ENCODE data around the gene PCDHGA6.
A peak's percentile ranks its signal among the peaks of the same experiment; 100 is the strongest.

Gene PCDHGA6

GRCh38 chr5:141420855-141421488 lies 47.3 kb downstream of the PCDHGA6 start, which contains the start of gene PCDHGA11:
TSS of gene PCDHGA11 (plus strand) at chr5:141421051. CDS start at chr5:141421228, 177 bp downstream.
- H3K36me3 ChIP-seq (ENCODE audit: control insufficient read depth in 2 of 2, insufficient read depth in 1 of 2, low read length in 2 of 2), result no peaks in the 10 kb centered on the region
- no peaks in the 10 kb centered on the region; the same call in 1 of the 2 replicates for H3K9me3 ChIP-seq (ENCODE audit: control insufficient read depth, insufficient read depth, low read depth, low read length)
- no peaks in the 10 kb centered on the region for H3K4me1 ChIP-seq (ENCODE audit: control insufficient read depth, insufficient read depth, low read length)
- H3K4me3 ChIP-seq (ENCODE audit: low read depth, low read length), result peak within 1 kb of the TSS; percentile 67
- POLR2A ChIA-PET, result interaction anchor here (0.9 to 1.5 kb wide), 3 partner anchors 101 to 104 kb away, joined by 3 to 6 read pairs (median 4); partner anchors contain the start of gene TAF7
- H3K27ac ChIP-seq (ENCODE audit: extremely low read depth, low read depth, low read length), result no peak within 1 kb of the TSS
- CTCF ChIA-PET, result interaction anchor here (0.6 to 7.0 kb wide), 65 partner anchors 9 to 335 kb away, joined by 3 to 160 read pairs (median 5); partner anchors contain the start of genes DIAPH1, PCDHB11, PCDHB14 and PCDHB15
- TF ChIP-seq KLF17 (tag by site-specific recombination; IDR thresholded peaks at IDR 0.05) (no peak), ZNF174 (tag by site-specific recombination; IDR thresholded peaks at IDR 0.05) (no peak), ZSCAN16 (tag by site-specific recombination; IDR thresholded peaks at IDR 0.05) (no peak), ZBTB26 (tag by site-specific recombination; optimal IDR thresholded peaks at IDR 0.05) (peak; percentile 24), ZNF670 (tag by site-specific recombination; IDR thresholded peaks at IDR 0.05; ENCODE audit: low read depth) (no peak), PRDM10 (tag by site-specific recombination; IDR thresholded peaks at IDR 0.05) (no peak), SP7 (tag by site-specific recombination; IDR thresholded peaks at IDR 0.05) (0 out of 2 replicates have a peak, but pooled peaks have one; percentile 28), ZNF16 (tag by site-specific recombination; IDR thresholded peaks at IDR 0.05; ENCODE audit: low read depth) (no peak), ZNF19 (tag by site-specific recombination; IDR thresholded peaks at IDR 0.05; ENCODE audit: low read depth) (no peak), ZNF596 (tag by site-specific recombination; IDR thresholded peaks at IDR 0.05) (no peak), ZNF324 (tag by site-specific recombination; IDR thresholded peaks at IDR 0.05) (no peak; the same call in 1 of the 2 replicates), HOXA7 (CRISPR knock-in tag; IDR thresholded peaks at IDR 0.05; ENCODE audit: borderline replicate concordance) (no peak), ZNF513 (tag by site-specific recombination; IDR thresholded peaks at IDR 0.05) (no peak), ZBTB49 (tag by site-specific recombination; IDR thresholded peaks at IDR 0.05; ENCODE audit: low read depth) (no peak), ZNF664 (tag by site-specific recombination; IDR thresholded peaks at IDR 0.05) (no peak), KLF1 (tag by site-specific recombination; IDR thresholded peaks at IDR 0.05) (no peak), YY1 (tag by site-specific recombination; IDR thresholded peaks at IDR 0.05) (peak; percentile 63; the same call in 1 of the 2 replicates), ZNF48 (tag by site-specific recombination; IDR thresholded peaks at IDR 0.05) (no peak), ZNF280C (tag by site-specific recombination; IDR thresholded peaks at IDR 0.05) (no peak), SCRT1 (tag by site-specific recombination; IDR thresholded peaks at IDR 0.05; ENCODE audit: borderline replicate concordance) (no peak), ZNF580 (tag by site-specific recombination; IDR thresholded peaks at IDR 0.05) (no peak), IKZF3 (tag by site-specific recombination; IDR thresholded peaks at IDR 0.05) (no peak), ZNF654 (tag by site-specific recombination; IDR thresholded peaks at IDR 0.05; ENCODE audit: low read depth) (peak; percentile 83), ZNF660 (tag by site-specific recombination; IDR thresholded peaks at IDR 0.05) (peak; percentile 64), ZXDB (tag by site-specific recombination; IDR thresholded peaks at IDR 0.05) (no peak), YY2 (tag by site-specific recombination; IDR thresholded peaks at IDR 0.05) (no peak)

Data from HEK293 (cell line).